ENCODE results near the gene PCDHGB4. TPM values are rescaled to one million over a fixed set of nuclear protein-coding genes. Genes with fewer than 3 reads are reported as not detected.

PCDHGB4 gene
- total RNA-seq, 1 experiment from 2014 or later = 2.0 TPM

GRCh38 chr5:141412854-141413539, 25.5 kb downstream of the PCDHGB4 start, which contains the start of gene PCDHGA10:
Gene PCDHGA10 (plus strand): TSS chr5:141412987. CDS start chr5:141413176, 189 bp downstream.

GRCh38 chr5:141417494-141418172, 30.1 kb downstream of the PCDHGB4 start, which contains the start of gene PCDHGB7:
Gene PCDHGB7 (plus strand): TSS chr5:141417677. CDS start chr5:141417860, 183 bp downstream.

GRCh38 chr5:141420855-141421488, 33.5 kb downstream of the PCDHGB4 start, which contains the start of gene PCDHGA11:
Gene PCDHGA11 (plus strand): TSS chr5:141421051. CDS start chr5:141421228, 177 bp downstream.

GRCh38 chr5:141430332-141431113, 43.0 kb downstream of the PCDHGB4 start, which contains the start of gene PCDHGA12:
Gene PCDHGA12 (plus strand): TSS chr5:141430507. CDS start chr5:141430760, 253 bp downstream.

Other genes starting within 250 kb of the PCDHGB4 start
- 7.8 and 10.6 TPM in 2 replicates for gene PCDHB6, start 237.6 kb upstream of the PCDHGB4 start, total RNA-seq (2014; rRNA removed; shearing (Covaris generic))
- 5.7 and 6.7 TPM in 2 replicates for gene PCDHB7, start 215.1 kb upstream of the PCDHGB4 start, total RNA-seq (2014; rRNA removed; shearing (Covaris generic))
- 6.5 and 6.6 TPM in 2 replicates for gene PCDHB8, start 209.9 kb upstream of the PCDHGB4 start, total RNA-seq (2014; rRNA removed; shearing (Covaris generic))
- 7.7 and 7.9 TPM in 2 replicates for gene PCDHB16, start 205.3 kb upstream of the PCDHGB4 start, total RNA-seq (2014; rRNA removed; shearing (Covaris generic))
- 3.1 and 4.1 TPM in 2 replicates for gene PCDHB9, start 200.5 kb upstream of the PCDHGB4 start, total RNA-seq (2014; rRNA removed; shearing (Covaris generic))
- gene PCDHB10, start 195.3 kb upstream of the PCDHGB4 start, total RNA-seq (2014; rRNA removed; shearing (Covaris generic)) = 2.3 and 3.0 TPM in 2 replicates
- 2.7 and 3.9 TPM in 2 replicates for gene PCDHB11, start 188.1 kb upstream of the PCDHGB4 start, total RNA-seq (2014; rRNA removed; shearing (Covaris generic))
- gene PCDHB12, start 179.0 kb upstream of the PCDHGB4 start, total RNA-seq (2014; rRNA removed; shearing (Covaris generic)) = 2.3 and 2.7 TPM in 2 replicates
- gene PCDHB13, start 173.8 kb upstream of the PCDHGB4 start, total RNA-seq (2014; rRNA removed; shearing (Covaris generic)) = 2.4 and 2.9 TPM in 2 replicates
- gene PCDHB14, start 164.4 kb upstream of the PCDHGB4 start, total RNA-seq (2014; rRNA removed; shearing (Covaris generic)) = 1.8 and 2.9 TPM in 2 replicates
- 2.1 and 2.7 TPM in 2 replicates for gene PCDHB15, start 142.3 kb upstream of the PCDHGB4 start, total RNA-seq (2014; rRNA removed; shearing (Covaris generic))
- 0.19 TPM in 1 of 2 replicates, not detected in the other for gene SLC25A2, start 83.6 kb upstream of the PCDHGB4 start, total RNA-seq (2014; rRNA removed; shearing (Covaris generic))
- gene TAF7, start 66.9 kb upstream of the PCDHGB4 start, total RNA-seq (2014; rRNA removed; shearing (Covaris generic)) = 92.6 and 94.6 TPM in 2 replicates
- 2.5 TPM in 2 replicates for gene PCDHGA1, start 57.2 kb upstream of the PCDHGB4 start, total RNA-seq (2014; rRNA removed; shearing (Covaris generic))
- gene PCDHGA2, start 48.9 kb upstream of the PCDHGB4 start, total RNA-seq (2014; rRNA removed; shearing (Covaris generic)) = 0.66 and 1.0 TPM in 2 replicates
- gene PCDHGA3, start 43.9 kb upstream of the PCDHGB4 start, total RNA-seq (2014; rRNA removed; shearing (Covaris generic)) = 0.32 and 0.79 TPM in 2 replicates
- 4.5 and 5.0 TPM in 2 replicates for gene PCDHGB1, start 37.6 kb upstream of the PCDHGB4 start, total RNA-seq (2014; rRNA removed; shearing (Covaris generic))
- gene PCDHGA4, start 32.7 kb upstream of the PCDHGB4 start, total RNA-seq (2014; rRNA removed; shearing (Covaris generic)) = 1.9 and 2.0 TPM in 2 replicates
- 1.9 and 2.3 TPM in 2 replicates for gene PCDHGB2, start 27.7 kb upstream of the PCDHGB4 start, total RNA-seq (2014; rRNA removed; shearing (Covaris generic))
- 1.3 and 1.4 TPM in 2 replicates for gene PCDHGA5, start 23.5 kb upstream of the PCDHGB4 start, total RNA-seq (2014; rRNA removed; shearing (Covaris generic))
- gene PCDHGB3, start 17.5 kb upstream of the PCDHGB4 start, total RNA-seq (2014; rRNA removed; shearing (Covaris generic)) = 0.83 and 1.5 TPM in 2 replicates
- gene PCDHGA6, start 13.8 kb upstream of the PCDHGB4 start, total RNA-seq (2014; rRNA removed; shearing (Covaris generic)) = 1.2 and 1.5 TPM in 2 replicates
- gene PCDHGA7, start 5.0 kb upstream of the PCDHGB4 start, total RNA-seq (2014; rRNA removed; shearing (Covaris generic)) = 6.1 and 8.1 TPM in 2 replicates
- 1.1 and 1.6 TPM in 2 replicates for gene PCDHGA8, start 4.9 kb downstream of the PCDHGB4 start, total RNA-seq (2014; rRNA removed; shearing (Covaris generic))
- gene PCDHGB5, start 10.2 kb downstream of the PCDHGB4 start, total RNA-seq (2014; rRNA removed; shearing (Covaris generic)) = 1.9 and 2.4 TPM in 2 replicates
- gene PCDHGA9, start 15.1 kb downstream of the PCDHGB4 start, total RNA-seq (2014; rRNA removed; shearing (Covaris generic)) = 1.1 and 2.7 TPM in 2 replicates
- gene PCDHGB6, start 20.3 kb downstream of the PCDHGB4 start, total RNA-seq (2014; rRNA removed; shearing (Covaris generic)) = 0.80 and 1.2 TPM in 2 replicates
- 4.3 and 6.0 TPM in 2 replicates for gene PCDHGA10, start 25.3 kb downstream of the PCDHGB4 start, total RNA-seq (2014; rRNA removed; shearing (Covaris generic))
- gene PCDHGB7, start 30.0 kb downstream of the PCDHGB4 start, total RNA-seq (2014; rRNA removed; shearing (Covaris generic)) = 0.72 and 0.90 TPM in 2 replicates
- 0.30 and 0.96 TPM in 2 replicates for gene PCDHGA11, start 33.4 kb downstream of the PCDHGB4 start, total RNA-seq (2014; rRNA removed; shearing (Covaris generic))
- 0.80 and 1.2 TPM in 2 replicates for gene PCDHGA12, start 42.8 kb downstream of the PCDHGB4 start, total RNA-seq (2014; rRNA removed; shearing (Covaris generic))
- gene PCDHGC3, start 88.3 kb downstream of the PCDHGB4 start, total RNA-seq (2014; rRNA removed; shearing (Covaris generic)) = 62.5 and 65.1 TPM in 2 replicates
- 1.3 and 1.8 TPM in 2 replicates for gene PCDHGC4, start 97.3 kb downstream of the PCDHGB4 start, total RNA-seq (2014; rRNA removed; shearing (Covaris generic))
- gene PCDHGC5, start 101.4 kb downstream of the PCDHGB4 start, total RNA-seq (2014; rRNA removed; shearing (Covaris generic)) = 1.1 and 1.3 TPM in 2 replicates
- gene DIAPH1, start 231.3 kb downstream of the PCDHGB4 start, total RNA-seq (2014; rRNA removed; shearing (Covaris generic)) = 52.1 and 55.8 TPM in 2 replicates
- gene HDAC3, start 249.2 kb downstream of the PCDHGB4 start, total RNA-seq (2014; rRNA removed; shearing (Covaris generic)) = 56.6 and 64.4 TPM in 2 replicates
- 6.0 and 8.6 TPM in 2 replicates for gene RELL2, start 249.3 kb downstream of the PCDHGB4 start, total RNA-seq (2014; rRNA removed; shearing (Covaris generic))

Data from A375 (cell line).